Frontal cortex (tissue), 4 donors: Measurements from ENCODE around the gene POLR1A. TPM values are rescaled to one million over a fixed set of nuclear protein-coding genes. Genes with fewer than 3 reads are reported as not detected.

Experiments used
- DNase-seq, 2 donors: peaks; one replicate each; pipeline ENCODE4 v3.0.0; 2012; ENCODE audit warnings: low spot score in 2 of 2
- FAIRE-seq: peaks from 2 replicates; lab custom pipeline; 2012; peaks lifted over from hg19 to GRCh38; lab: Jason Lieb, UNC
- total RNA-seq: library from RNA; depleted of rRNA; stranded (reverse); fragments of >200 nt; gene quantifications from one replicate; pipeline ENCODE4 v1.2.3, GENCODE V29; 2014
- donor health status: control.
- donor health status: control.
- donor health status: control.

Gene POLR1A
- total RNA-seq, result 11.0 TPM

GRCh38 chr2:86105252-86105968 lies at the start of gene POLR1A:
Gene POLR1A, minus strand, starts transcription at chr2:86105886. Its CDS starts 110 bp downstream, at chr2:86105776.
- no peak for FAIRE-seq

GRCh38 chr2:86150502-86150901 lies 44.8 kb upstream of the POLR1A start:
- DNase-seq (no peak), FAIRE-seq (no peak)

More at GRCh38 chr2:86105252-86105968, at the start of gene POLR1A:
- peak; percentile 50 to 70 for DNase-seq

- FAIRE-seq (no peak), DNase-seq (no peak)
These were observed 42.1 kb upstream of the POLR1A start for GRCh38 chr2:86147793-86148192.

GRCh38 chr2:86143926-86144685 lies 38.4 kb upstream of the POLR1A start:
- FAIRE-seq, result no peak
- no peak for DNase-seq

- DNase-seq, result no peak
- no peak for FAIRE-seq
These were observed 37.6 kb upstream of the POLR1A start for GRCh38 chr2:86143307-86143706.

- FAIRE-seq (no peak), DNase-seq (no peak)
These were observed 37.0 kb upstream of the POLR1A start for GRCh38 chr2:86142436-86143257.

- DNase-seq (no peak), FAIRE-seq (no peak)
These were observed 35.3 kb upstream of the POLR1A start for GRCh38 chr2:86140969-86141392.

GRCh38 chr2:86139981-86140380 lies 34.3 kb upstream of the POLR1A start:
- FAIRE-seq (no peak), DNase-seq (no peak)

- FAIRE-seq (no peak), DNase-seq (no peak)
These were observed 33.3 kb upstream of the POLR1A start for GRCh38 chr2:86138736-86139625.

GRCh38 chr2:86136141-86136540 lies 30.5 kb upstream of the POLR1A start:
- no peak for DNase-seq
- no peak for FAIRE-seq

- no peak for DNase-seq
- no peak for FAIRE-seq
These were observed 30.0 kb upstream of the POLR1A start for GRCh38 chr2:86135653-86136052.

- FAIRE-seq, result no peak
- no peak for DNase-seq
These were observed 29.0 kb upstream of the POLR1A start for GRCh38 chr2:86134709-86135108.

GRCh38 chr2:86124683-86125082 lies 19.0 kb upstream of the POLR1A start:
- DNase-seq (no peak), FAIRE-seq (no peak)

- no peak for FAIRE-seq
These were observed 17.7 kb upstream of the POLR1A start for GRCh38 chr2:86123328-86123925.

GRCh38 chr2:86118130-86118529 lies 12.4 kb upstream of the POLR1A start:
- FAIRE-seq (no peak), DNase-seq (no peak)

More at GRCh38 chr2:86123328-86123925, 17.7 kb upstream of the POLR1A start:
- DNase-seq, result no peak

GRCh38 chr2:86107031-86107430 lies 1.3 kb upstream of the POLR1A start:
- DNase-seq, result no peak
- FAIRE-seq, result no peak

GRCh38 chr2:86105969-86106945 lies 571 bp upstream of the POLR1A start, which contains the start of gene PTCD3:
Gene PTCD3, plus strand, starts transcription at chr2:86106235. Its CDS starts 13 bp downstream, at chr2:86106248.
- FAIRE-seq (no peak), DNase-seq (peak; percentile 61 to 84)

- FAIRE-seq (no peak), DNase-seq (no peak)
These were observed 3.5 kb downstream of the POLR1A start for GRCh38 chr2:86102157-86102556.
